Spleen (tissue), 7 donors: Measurements from ENCODE around the gene SLC45A3.

Source experiments
- POLR2A ChIP-seq, 3 donors: fragments of 450-650 bp; IDR thresholded peaks; one replicate each; pipeline ENCODE4 v1.5.1; 2017; ENCODE audit warnings: antibody characterized with exemption in 3 of 3, mild to moderate bottlenecking in 1 of 3
- POLR2AphosphoS5 ChIP-seq, 3 donors: sonication (generic); formaldehyde crosslinking; IDR thresholded peaks; one replicate each; pipeline ENCODE4 v1.5.1; 2017; ENCODE audit warnings: antibody characterized with exemption in 3 of 3
- TF ChIP-seq, protein P1 (sequence below), 11 experiments: fragments of 200-600 bp in 7 of 11; fragments of 450-650 bp in 4 of 11; sonication (generic) in 4 of 11; IDR thresholded peaks in 8 of 11; conservative IDR thresholded peaks in 3 of 11; 1 replicate in 7 of 11; 2 replicates in 4 of 11; pipeline versions ENCODE4 v1.4.0 to v1.8.0; 2016 to 2021; ENCODE audit warnings: antibody characterized with exemption in 11 of 11, inconsistent platforms in 4 of 11, mild to moderate bottlenecking in 1 of 11
- donor health status: DM: no; HTN: no; CAD: no; lungs with moderate emphysema.
- donor health status: DM: no; HTN: no; CAD: no.
- donor health status: DM: no; HTN: no; CAD: no.

DNA sequence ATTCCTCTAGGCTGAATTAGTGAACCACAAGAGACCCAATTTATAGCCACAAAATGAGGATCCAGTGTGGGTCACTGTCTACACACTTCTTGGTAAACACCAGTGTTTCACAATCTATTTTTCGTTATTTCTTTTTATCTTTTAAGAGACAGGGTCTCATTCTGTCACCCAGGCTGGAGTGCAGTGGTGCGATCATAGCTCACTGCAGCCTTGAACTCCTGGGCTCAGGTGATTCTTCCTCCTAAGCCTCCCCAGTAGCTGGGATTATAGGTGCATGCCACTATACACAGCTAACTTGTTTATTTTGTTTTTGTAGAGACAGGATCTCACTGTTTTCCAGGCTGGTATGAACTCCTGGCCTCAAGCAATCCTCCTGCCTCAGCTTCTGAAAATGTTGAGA, 29.3 kb upstream of the SLC45A3 start:
- TF ChIP-seq, protein P1, sequence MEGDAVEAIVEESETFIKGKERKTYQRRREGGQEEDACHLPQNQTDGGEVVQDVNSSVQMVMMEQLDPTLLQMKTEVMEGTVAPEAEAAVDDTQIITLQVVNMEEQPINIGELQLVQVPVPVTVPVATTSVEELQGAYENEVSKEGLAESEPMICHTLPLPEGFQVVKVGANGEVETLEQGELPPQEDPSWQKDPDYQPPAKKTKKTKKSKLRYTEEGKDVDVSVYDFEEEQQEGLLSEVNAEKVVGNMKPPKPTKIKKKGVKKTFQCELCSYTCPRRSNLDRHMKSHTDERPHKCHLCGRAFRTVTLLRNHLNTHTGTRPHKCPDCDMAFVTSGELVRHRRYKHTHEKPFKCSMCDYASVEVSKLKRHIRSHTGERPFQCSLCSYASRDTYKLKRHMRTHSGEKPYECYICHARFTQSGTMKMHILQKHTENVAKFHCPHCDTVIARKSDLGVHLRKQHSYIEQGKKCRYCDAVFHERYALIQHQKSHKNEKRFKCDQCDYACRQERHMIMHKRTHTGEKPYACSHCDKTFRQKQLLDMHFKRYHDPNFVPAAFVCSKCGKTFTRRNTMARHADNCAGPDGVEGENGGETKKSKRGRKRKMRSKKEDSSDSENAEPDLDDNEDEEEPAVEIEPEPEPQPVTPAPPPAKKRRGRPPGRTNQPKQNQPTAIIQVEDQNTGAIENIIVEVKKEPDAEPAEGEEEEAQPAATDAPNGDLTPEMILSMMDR (IDR thresholded peaks at IDR 0.05 in 8 of 11, conservative IDR thresholded peaks at IDR 0.05 in 3 of 11) = no peak
- TF ChIP-seq POLR2AphosphoS5 (IDR thresholded peaks at IDR 0.05) (no peak), POLR2A (IDR thresholded peaks at IDR 0.05) (no peak)
